HEK293 (cell line): ENCODE data around the gene VEGFA.

Experiments used
- CTCF ChIA-PET: fragments of 350-600 bp; formaldehyde crosslinking; extraction: SDS; loops from one replicate; lab custom pipeline; 2021; ENCODE audit warnings: antibody characterized with exemption; lab: Yijun Ruan, JAX
- POLR2A ChIA-PET: fragments of 300-600 bp; formaldehyde crosslinking; extraction: SDS; loops from one replicate; lab custom pipeline; 2020; ENCODE audit warnings: antibody characterized with exemption, inconsistent platforms; lab: Yijun Ruan, JAX
- H3K27ac ChIP-seq: fragments of 200-500 bp; sonication (Bioruptor generic); 2 replicates; pipeline ENCODE4 v1.5.1; 2014; ENCODE audit warnings: low read depth, low read length, control low read depth, inconsistent platforms; ENCODE audit errors: extremely low read depth
- H3K36me3 ChIP-seq, 2 experiments: fragments of 200-500 bp in 1 of 2; sonication (Bioruptor generic) in 1 of 2; 1 replicate in 1 of 2; 2 replicates in 1 of 2; pipeline ENCODE4 v1.5.1; 2014 to 2017; ENCODE audit warnings: inconsistent platforms in 2 of 2, low read length in 2 of 2; ENCODE audit not compliant: control insufficient read depth in 2 of 2, insufficient read depth in 1 of 2
- H3K4me1 ChIP-seq: fragments of 200-500 bp; sonication (Bioruptor generic); 2 replicates; pipeline ENCODE4 v1.5.1; 2014; ENCODE audit warnings: mild to moderate bottlenecking, low read length, inconsistent platforms; ENCODE audit not compliant: control insufficient read depth, insufficient read depth
- H3K4me3 ChIP-seq: 2 replicates; pipeline ENCODE4 v1.5.1; 2011; ENCODE audit warnings: low read depth, mild to moderate bottlenecking, control low read depth, low read length, moderate library complexity
- H3K9me3 ChIP-seq: fragments of 200-500 bp; sonication (Bioruptor generic); 2 replicates; pipeline ENCODE4 v1.5.1; 2014; ENCODE audit warnings: low read depth, low read length, inconsistent platforms; ENCODE audit not compliant: control insufficient read depth, insufficient read depth
- CTCF ChIP-seq: fragments of 450-650 bp; formaldehyde crosslinking; IDR thresholded peaks from 2 replicates; pipeline ENCODE4 v1.5.1; 2016; ENCODE audit warnings: missing biosample characterization, missing genetic modification characterization
- GLIS2 ChIP-seq: fragments of 450-650 bp; formaldehyde crosslinking; IDR thresholded peaks from 2 replicates; pipeline ENCODE4 v1.5.1; 2016; ENCODE audit warnings: missing biosample characterization, missing genetic modification characterization
- MEIS1 ChIP-seq: sonication (generic); formaldehyde crosslinking; IDR thresholded peaks from 2 replicates; pipeline ENCODE4 v1.8.1; 2022; ENCODE audit warnings: missing genetic modification reagents, mild to moderate bottlenecking, borderline replicate concordance
- REST ChIP-seq: fragments of 450-650 bp; formaldehyde crosslinking; IDR thresholded peaks from 2 replicates; pipeline ENCODE4 v1.5.1; 2016; ENCODE audit warnings: missing biosample characterization, missing genetic modification characterization
- ZBTB17 ChIP-seq: fragments of 450-650 bp; formaldehyde crosslinking; IDR thresholded peaks from 2 replicates; pipeline ENCODE4 v1.5.1; 2016; ENCODE audit warnings: missing biosample characterization, missing genetic modification characterization
- ZBTB48 ChIP-seq: fragments of 450-650 bp; formaldehyde crosslinking; IDR thresholded peaks from 2 replicates; pipeline ENCODE4 v1.5.1; 2016; ENCODE audit warnings: missing biosample characterization, missing genetic modification characterization
- ZFHX2 ChIP-seq: fragments of 450-650 bp; formaldehyde crosslinking; conservative IDR thresholded peaks from 2 replicates; pipeline ENCODE4 v1.5.1; 2016; ENCODE audit warnings: missing biosample characterization, missing genetic modification characterization
- ZIC2 ChIP-seq: fragments of 450-650 bp; formaldehyde crosslinking; IDR thresholded peaks from 2 replicates; pipeline ENCODE4 v1.5.1; 2016; ENCODE audit warnings: missing biosample characterization, missing genetic modification characterization
- ZNF155 ChIP-seq: fragments of 450-650 bp; formaldehyde crosslinking; IDR thresholded peaks from 2 replicates; pipeline ENCODE4 v1.5.1; 2016; ENCODE audit warnings: missing biosample characterization, missing genetic modification characterization
- ZNF184 ChIP-seq: fragments of 450-650 bp; IDR thresholded peaks from 2 replicates; pipeline ENCODE4 v1.5.1; 2018; ENCODE audit warnings: missing biosample characterization, mild to moderate bottlenecking, missing genetic modification characterization
- ZNF24 ChIP-seq: fragments of 450-650 bp; formaldehyde crosslinking; IDR thresholded peaks from 2 replicates; pipeline ENCODE4 v1.5.1; 2016; ENCODE audit warnings: missing biosample characterization, missing genetic modification characterization
- ZNF248 ChIP-seq: fragments of 450-650 bp; formaldehyde crosslinking; IDR thresholded peaks from 2 replicates; pipeline ENCODE4 v1.5.1; 2017; ENCODE audit warnings: missing biosample characterization, missing genetic modification characterization
- ZNF302 ChIP-seq: fragments of 450-650 bp; formaldehyde crosslinking; IDR thresholded peaks from 2 replicates; pipeline ENCODE4 v1.5.1; 2016; ENCODE audit warnings: missing biosample characterization, missing genetic modification characterization, low read depth
- ZNF48 ChIP-seq: fragments of 450-650 bp; formaldehyde crosslinking; IDR thresholded peaks from 2 replicates; pipeline ENCODE4 v1.5.1; 2016; ENCODE audit warnings: missing biosample characterization, missing genetic modification characterization
- ZNF529 ChIP-seq: fragments of 450-650 bp; formaldehyde crosslinking; IDR thresholded peaks from 2 replicates; pipeline ENCODE4 v1.5.1; 2017; ENCODE audit warnings: missing genetic modification characterization, missing biosample characterization; ENCODE audit not compliant: insufficient replicate concordance
- ZNF548 ChIP-seq: fragments of 450-650 bp; formaldehyde crosslinking; IDR thresholded peaks from 2 replicates; pipeline ENCODE4 v1.5.1; 2016; ENCODE audit warnings: missing biosample characterization, missing genetic modification characterization
- ZNF555 ChIP-seq: fragments of 450-650 bp; formaldehyde crosslinking; conservative IDR thresholded peaks from 2 replicates; pipeline ENCODE4 v1.5.1; 2017; ENCODE audit warnings: missing biosample characterization, mild to moderate bottlenecking, missing genetic modification characterization, inconsistent platforms
- ZNF660 ChIP-seq: fragments of 450-650 bp; IDR thresholded peaks from 2 replicates; pipeline ENCODE4 v1.5.1; 2018; ENCODE audit warnings: missing biosample characterization, mild to moderate bottlenecking, missing genetic modification characterization
- ZNF747 ChIP-seq: fragments of 450-650 bp; formaldehyde crosslinking; IDR thresholded peaks from 2 replicates; pipeline ENCODE4 v1.5.1; 2016; ENCODE audit warnings: missing biosample characterization, missing genetic modification characterization
- ZSCAN18 ChIP-seq: fragments of 450-650 bp; formaldehyde crosslinking; IDR thresholded peaks from 2 replicates; pipeline ENCODE4 v1.5.1; 2016; ENCODE audit warnings: missing biosample characterization, missing genetic modification characterization
- TF ChIP-seq, protein P1 (sequence below): fragments of 450-650 bp; formaldehyde crosslinking; optimal IDR thresholded peaks from 2 replicates; pipeline ENCODE3; 2016; ENCODE audit warnings: missing biosample characterization, mild to moderate bottlenecking, missing genetic modification characterization
- TF ChIP-seq, protein P2 (sequence below): fragments of 450-650 bp; formaldehyde crosslinking; IDR thresholded peaks from 2 replicates; pipeline ENCODE4 v1.5.1; 2016; ENCODE audit warnings: missing biosample characterization, missing genetic modification characterization

VEGFA gene

GRCh38 chr6:43814865-43815264 is 44.9 kb downstream of the VEGFA start (continued):
- TF ChIP-seq REST (no peak), ZNF747 (no peak), ZNF529 (no peak), ZSCAN18 (no peak), ZNF660 (tag by site-specific recombination) (no peak), ZFHX2 (tag by site-specific recombination) (no peak)
- TF ChIP-seq, protein P1, sequence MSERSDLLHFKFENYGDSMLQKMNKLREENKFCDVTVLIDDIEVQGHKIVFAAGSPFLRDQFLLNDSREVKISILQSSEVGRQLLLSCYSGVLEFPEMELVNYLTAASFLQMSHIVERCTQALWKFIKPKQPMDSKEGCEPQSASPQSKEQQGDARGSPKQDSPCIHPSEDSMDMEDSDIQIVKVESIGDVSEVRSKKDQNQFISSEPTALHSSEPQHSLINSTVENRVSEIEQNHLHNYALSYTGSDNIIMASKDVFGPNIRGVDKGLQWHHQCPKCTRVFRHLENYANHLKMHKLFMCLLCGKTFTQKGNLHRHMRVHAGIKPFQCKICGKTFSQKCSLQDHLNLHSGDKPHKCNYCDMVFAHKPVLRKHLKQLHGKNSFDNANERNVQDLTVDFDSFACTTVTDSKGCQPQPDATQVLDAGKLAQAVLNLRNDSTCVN (tag by site-specific recombination): no peak
- TF ChIP-seq, protein P2, sequence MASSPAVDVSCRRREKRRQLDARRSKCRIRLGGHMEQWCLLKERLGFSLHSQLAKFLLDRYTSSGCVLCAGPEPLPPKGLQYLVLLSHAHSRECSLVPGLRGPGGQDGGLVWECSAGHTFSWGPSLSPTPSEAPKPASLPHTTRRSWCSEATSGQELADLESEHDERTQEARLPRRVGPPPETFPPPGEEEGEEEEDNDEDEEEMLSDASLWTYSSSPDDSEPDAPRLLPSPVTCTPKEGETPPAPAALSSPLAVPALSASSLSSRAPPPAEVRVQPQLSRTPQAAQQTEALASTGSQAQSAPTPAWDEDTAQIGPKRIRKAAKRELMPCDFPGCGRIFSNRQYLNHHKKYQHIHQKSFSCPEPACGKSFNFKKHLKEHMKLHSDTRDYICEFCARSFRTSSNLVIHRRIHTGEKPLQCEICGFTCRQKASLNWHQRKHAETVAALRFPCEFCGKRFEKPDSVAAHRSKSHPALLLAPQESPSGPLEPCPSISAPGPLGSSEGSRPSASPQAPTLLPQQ (tag by site-specific recombination): no peak

GRCh38 chr6:43817192-43817591 is 47.2 kb downstream of the VEGFA start:
- no peaks in the 10 kb centered on the region for H3K4me1 ChIP-seq
- H3K36me3 ChIP-seq: no peaks in the 10 kb centered on the region
- ChIA-PET POLR2A (interaction anchor here (1.2 kb wide), 1 partner anchor 47 kb away, joined by 5 read pairs; the partner anchor contains the start of gene VEGFA), CTCF (interaction anchor here (0.6 to 1.9 kb wide), 22 partner anchors 10 to 378 kb away, joined by 3 to 10 read pairs (median 4); partner anchors contain the start of gene VEGFA)
- H3K9me3 ChIP-seq: no peaks in the 10 kb centered on the region
- no peak overlapping the region for H3K4me3 ChIP-seq
- no peak overlapping the region for H3K27ac ChIP-seq
- TF ChIP-seq ZNF24 (tag by site-specific recombination) (no peak), ZNF248 (tag by site-specific recombination) (no peak), REST (no peak), MEIS1 (CRISPR knock-in tag) (no peak), ZNF660 (tag by site-specific recombination) (peak; percentile 67; the same call in 1 of the 2 replicates), GLIS2 (peak; percentile 36; the same call in 1 of the 2 replicates), ZBTB17 (tag by site-specific recombination) (peak; percentile 54), CTCF (peak; percentile 58), ZNF548 (tag by site-specific recombination) (no peak), ZBTB48 (tag by site-specific recombination) (peak; percentile 40; the same call in 1 of the 2 replicates), ZNF48 (tag by site-specific recombination) (no peak), ZNF302 (no peak), ZNF555 (tag by site-specific recombination) (no peak), ZNF184 (tag by site-specific recombination) (no peak), ZIC2 (peak; percentile 50), ZNF155 (tag by site-specific recombination) (no peak)
